A549 (cell line): ENCODE results near the gene SLC48A1. TPM values are rescaled to one million over a fixed set of nuclear protein-coding genes. Genes with fewer than 3 reads are reported as not detected.

Source experiments
- ATAC-seq, 2 experiments: fragments of 200-7000 bp in 1 of 2; fragments of >200 bp in 1 of 2; cut with Nextera tagmentation in 1 of 2; cut with Tn5 transposase in 1 of 2; 3 replicates each; pipeline versions ENCODE4 v1.8.0 to v1.9.1; 2018 to 2020; ENCODE audit warnings: mild to moderate bottlenecking in 1 of 2, moderate library complexity in 1 of 2
- CTCF ChIA-PET: fragments of 300-600 bp; sonication (Branson Sonifier 250); formaldehyde crosslinking; extraction: SDS; loops from one replicate; lab custom pipeline; 2021; ENCODE audit warnings: antibody characterized with exemption, inconsistent platforms; lab: Yijun Ruan, JAX
- POLR2A ChIA-PET: fragments of 350-600 bp; formaldehyde crosslinking; extraction: SDS; loops from one replicate; lab custom pipeline; 2021; ENCODE audit warnings: antibody characterized with exemption, inconsistent platforms; lab: Yijun Ruan, JAX
- DNase-seq, 2 experiments: peaks; one replicate each; pipeline versions ENCODE4 v3.0.0 to v3.0.0-alpha.2; 2011 to 2016; ENCODE audit warnings: low read depth in 1 of 2, low spot score in 1 of 2
- FAIRE-seq: peaks from 2 replicates; lab custom pipeline; 2011; peaks lifted over from hg19 to GRCh38; lab: Jason Lieb, UNC
- H3K27ac ChIP-seq, 2 experiments: fragments of >200 bp; sonication (Bioruptor Twin); formaldehyde crosslinking; 3 replicates each; pipeline ENCODE4 v1.5.1; 2016 to 2017
- H3K4me1 ChIP-seq: fragments of >200 bp; sonication (Bioruptor Twin); formaldehyde crosslinking; 3 replicates; pipeline ENCODE4 v1.6.1; 2016
- H3K4me2 ChIP-seq: fragments of >200 bp; sonication (Bioruptor Twin); formaldehyde crosslinking; 3 replicates; pipeline ENCODE4 v1.6.1; 2016
- H3K4me3 ChIP-seq: fragments of >200 bp; sonication (Bioruptor Twin); formaldehyde crosslinking; 3 replicates; pipeline ENCODE4 v1.5.1; 2016
- H3K9me3 ChIP-seq: fragments of >200 bp; sonication (Bioruptor Twin); formaldehyde crosslinking; 3 replicates; pipeline ENCODE4 v1.6.1; 2016
- CBX8 ChIP-seq: fragments of 200-600 bp; sonication (generic); IDR thresholded peaks from 2 replicates; pipeline ENCODE4 v1.6.1; 2016
- CHD4 ChIP-seq: fragments of 200-600 bp; sonication (generic); IDR thresholded peaks from 2 replicates; pipeline ENCODE4 v1.6.1; 2016; ENCODE audit warnings: antibody characterized with exemption, mild to moderate bottlenecking, borderline replicate concordance
- EP300 ChIP-seq, 2 experiments: fragments of >200 bp; sonication (Bioruptor Twin); formaldehyde crosslinking; IDR thresholded peaks; 2 replicates in 1 of 2; 3 replicates in 1 of 2; pipeline ENCODE4 v1.6.1; 2016 to 2017
- ESRRA ChIP-seq: fragments of 150-350 bp; IDR thresholded peaks from 2 replicates; pipeline ENCODE4 v1.6.1; 2014; ENCODE audit warnings: mild to moderate bottlenecking, low read length, borderline replicate concordance
- HOXB13 ChIP-seq: fragments of 250-450 bp; sonication (Bioruptor Pico); IDR thresholded peaks from 2 replicates; pipeline ENCODE4 v1.5.0; 2020; ENCODE audit warnings: low read depth, mild to moderate bottlenecking, moderate library complexity
- KDM1A ChIP-seq: fragments of 200-600 bp; sonication (generic); IDR thresholded peaks from 2 replicates; pipeline ENCODE4 v1.6.1; 2016; ENCODE audit warnings: low read depth, mild to moderate bottlenecking
- MAFK ChIP-seq: fragments of 450-650 bp; IDR thresholded peaks from 2 replicates; pipeline ENCODE4 v1.6.1; 2014; ENCODE audit not compliant: partially characterized antibody
- NR3C1 ChIP-seq: fragments of >200 bp; sonication (Bioruptor Twin); formaldehyde crosslinking; IDR thresholded peaks from 3 replicates; pipeline ENCODE4 v1.6.1; 2017
- POLR2A ChIP-seq: IDR thresholded peaks from 2 replicates; pipeline ENCODE4 v1.6.1; 2012; ENCODE audit warnings: mild to moderate bottlenecking, low read length
- RAD21 ChIP-seq, 2 experiments: fragments of >200 bp in 1 of 2; sonication (Bioruptor Twin) in 1 of 2; formaldehyde crosslinking in 1 of 2; IDR thresholded peaks in 1 of 2; conservative IDR thresholded peaks in 1 of 2; 2 replicates in 1 of 2; 3 replicates in 1 of 2; pipeline ENCODE4 v1.6.1; 2012 to 2018; ENCODE audit warnings: inconsistent platforms in 1 of 2
- RARB ChIP-seq: fragments of 250-450 bp; sonication (Bioruptor Pico); IDR thresholded peaks from 2 replicates; pipeline ENCODE4 v1.8.0; 2021; ENCODE audit warnings: mild to moderate bottlenecking, moderate library complexity
- RFX5 ChIP-seq: fragments of 450-650 bp; IDR thresholded peaks from 2 replicates; pipeline ENCODE4 v1.7.1; 2014; ENCODE audit warnings: antibody characterized with exemption, mild to moderate bottlenecking, moderate library complexity
- SREBF2 ChIP-seq: fragments of 450-650 bp; IDR thresholded peaks from 2 replicates; pipeline ENCODE4 v1.6.1; 2014; ENCODE audit warnings: mild to moderate bottlenecking, moderate library complexity
- TP53 ChIP-seq: fragments of 250-450 bp; sonication (Bioruptor Pico); IDR thresholded peaks from 2 replicates; pipeline ENCODE4 v1.5.0; 2021; ENCODE audit warnings: mild to moderate bottlenecking, moderate library complexity
- ZNF302 ChIP-seq: fragments of 250-450 bp; sonication (Bioruptor Pico); IDR thresholded peaks from 2 replicates; pipeline ENCODE4 v1.9.0; 2021; ENCODE audit warnings: inconsistent platforms, mild to moderate bottlenecking, moderate library complexity
- ZSCAN20 ChIP-seq: fragments of 250-450 bp; sonication (Bioruptor Pico); IDR thresholded peaks from 2 replicates; pipeline ENCODE4 v1.8.0; 2022; ENCODE audit warnings: mild to moderate bottlenecking, moderate library complexity
- WGBS: methylation state at CpG from one replicate; pipeline ENCODE4 v1.1.6; 2017; ENCODE audit errors: missing lambda C conversion rate; 5-methylcytosine and 5-hydroxymethylcytosine counted together
- polyA plus RNA-seq, 4 experiments: library from polyadenylated mRNA; depleted of rRNA in 3 of 4; stranded (reverse); fragments of >200 nt; fragmentation: RNase III in 1 of 4; extraction: RNeasy Plus Mini Kit Qiagen cat#74134 plus additional on column Dnase treatment in 1 of 4; gene quantifications; 2 replicates in 3 of 4; 3 replicates in 1 of 4; pipeline ENCODE4 v1.2.3, GENCODE V29; 2011 to 2017
- TF ChIP-seq, protein P1 (sequence below): IDR thresholded peaks from 2 replicates; pipeline ENCODE4 v1.6.1; 2012
- TF ChIP-seq, protein P2 (sequence below): fragments of >200 bp; sonication (Bioruptor Twin); formaldehyde crosslinking; IDR thresholded peaks from 3 replicates; pipeline ENCODE4 v1.6.1; 2016

Gene SLC48A1
- polyA plus RNA-seq, 2 of the 4 experiments (the other 2 are of a cell fraction), result 25.1 to 32.6 TPM

GRCh38 chr12:47737936-47738594, 35.0 kb upstream of the SLC48A1 start:
- Histone ChIP-seq H3K4me2 (no peak overlapping the region), H3K4me1 (peaks cover 8% of the 10 kb centered on the region), H3K27ac (no peak overlapping the region), H3K9me3 (no peaks in the 10 kb centered on the region), H3K4me3 (no peak overlapping the region)
- WGBS, result 75% methylated on average over 7 of the region's 17 CpGs
- POLR2A ChIA-PET, result no interaction called here
- FAIRE-seq (no peak), ATAC-seq (no peak), DNase-seq (no peak)
- CTCF ChIA-PET, result interaction anchor here (3.5 to 43.9 kb wide), 6 partner anchors 10 to 100 kb away, joined by 25 to 1399 read pairs (median 269); partner anchors contain the start of genes ENDOU, RAPGEF3 and SLC48A1
- TF ChIP-seq RFX5 (no peak), CBX8 (no peak), EP300 (IDR thresholded peaks at IDR 0.05) (no peak)

- Histone ChIP-seq H3K9me3 (no peaks in the 10 kb centered on the region), H3K4me2 (no peak overlapping the region), H3K4me3 (no peak overlapping the region), H3K27ac (no peak overlapping the region), H3K4me1 (peaks cover 8% of the 10 kb centered on the region)
- ATAC-seq (no peak), FAIRE-seq (no peak), DNase-seq (no peak)
- WGBS, result 74% methylated on average over 3 of the region's 3 CpGs
- ChIA-PET POLR2A (no interaction called here), CTCF (interaction anchor here (7.4 to 43.9 kb wide), 6 partner anchors 12 to 104 kb away, joined by 147 to 1399 read pairs (median 298); partner anchors contain the start of genes ENDOU, RAPGEF3 and SLC48A1)
- TF ChIP-seq NR3C1, result no peak
Measured at GRCh38 chr12:47739297-47739696, 33.7 kb upstream of the SLC48A1 start.

DNA sequence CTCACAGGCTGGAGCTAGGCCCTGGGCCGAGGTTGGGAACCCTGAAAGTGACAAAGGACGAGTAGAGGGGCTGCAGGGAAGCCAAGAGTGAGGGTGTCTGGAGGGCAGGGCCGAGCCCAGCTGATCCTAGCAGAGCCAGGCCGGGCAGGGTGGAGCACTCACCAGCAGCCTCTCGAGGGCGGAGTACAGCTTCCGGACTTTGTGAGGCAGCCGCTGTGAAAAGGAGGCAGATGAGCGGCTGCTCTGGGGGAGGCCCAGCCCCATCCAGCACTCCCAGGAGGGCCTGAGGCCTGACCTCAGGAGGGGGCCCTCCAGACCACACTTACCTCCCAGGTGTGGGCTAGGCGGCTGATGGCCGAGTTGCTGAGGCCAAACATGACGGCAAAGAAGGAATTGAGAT, 33.1 kb upstream of the SLC48A1 start:
- DNase-seq, result no peak
- no peak for FAIRE-seq
- Histone ChIP-seq H3K4me3 (no peak overlapping the region), H3K4me1 (peaks cover 8% of the 10 kb centered on the region), H3K9me3 (no peaks in the 10 kb centered on the region), H3K4me2 (no peak overlapping the region), H3K27ac (no peak overlapping the region)
- TF ChIP-seq, protein P1, sequence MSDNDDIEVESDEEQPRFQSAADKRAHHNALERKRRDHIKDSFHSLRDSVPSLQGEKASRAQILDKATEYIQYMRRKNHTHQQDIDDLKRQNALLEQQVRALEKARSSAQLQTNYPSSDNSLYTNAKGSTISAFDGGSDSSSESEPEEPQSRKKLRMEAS, result no peak
- TF ChIP-seq ZNF302 (CRISPR knock-in tag) (no peak), MAFK (no peak), NR3C1 (no peak), ESRRA (no peak), KDM1A (no peak), HOXB13 (CRISPR knock-in tag) (no peak), RARB (CRISPR knock-in tag) (no peak), RAD21 (conservative IDR thresholded peaks at IDR 0.05 in 1 of 2, IDR thresholded peaks at IDR 0.05 in 1 of 2) (no peak), CHD4 (no peak), SREBF2 (no peak), POLR2A (no peak), TP53 (CRISPR knock-in tag) (no peak), ZSCAN20 (CRISPR knock-in tag) (no peak)
- TF ChIP-seq, protein P2, sequence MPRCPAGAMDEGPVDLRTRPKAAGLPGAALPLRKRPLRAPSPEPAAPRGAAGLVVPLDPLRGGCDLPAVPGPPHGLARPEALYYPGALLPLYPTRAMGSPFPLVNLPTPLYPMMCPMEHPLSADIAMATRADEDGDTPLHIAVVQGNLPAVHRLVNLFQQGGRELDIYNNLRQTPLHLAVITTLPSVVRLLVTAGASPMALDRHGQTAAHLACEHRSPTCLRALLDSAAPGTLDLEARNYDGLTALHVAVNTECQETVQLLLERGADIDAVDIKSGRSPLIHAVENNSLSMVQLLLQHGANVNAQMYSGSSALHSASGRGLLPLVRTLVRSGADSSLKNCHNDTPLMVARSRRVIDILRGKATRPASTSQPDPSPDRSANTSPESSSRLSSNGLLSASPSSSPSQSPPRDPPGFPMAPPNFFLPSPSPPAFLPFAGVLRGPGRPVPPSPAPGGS, result no peak
- no peak; a peak in 1 of 6 replicates for ATAC-seq
- ChIA-PET CTCF (interaction anchor here (4.7 to 43.9 kb wide), 7 partner anchors 12 to 103 kb away, joined by 29 to 1399 read pairs (median 259); partner anchors contain the start of genes ENDOU, RAPGEF3 and SLC48A1), POLR2A (no interaction called here)
- 63% methylated on average over 12 of the region's 12 CpGs for WGBS
